GM19463 (cell line): ENCODE data around the gene CDON.
"Not testable (repeated sequence)": the region's sequence is repeated elsewhere in the genome, so short reads cannot be mapped to it uniquely, and the experiment has no call there.

Experiments used
- ATAC-seq: cut with Tn5 transposase; IDR thresholded peaks from one replicate; pipeline ENCODE4 v1.9.1; 2021; ENCODE audit warnings: mild to moderate bottlenecking, moderate library complexity; ENCODE audit not compliant: unreplicated experiment

CDON gene

DNA sequence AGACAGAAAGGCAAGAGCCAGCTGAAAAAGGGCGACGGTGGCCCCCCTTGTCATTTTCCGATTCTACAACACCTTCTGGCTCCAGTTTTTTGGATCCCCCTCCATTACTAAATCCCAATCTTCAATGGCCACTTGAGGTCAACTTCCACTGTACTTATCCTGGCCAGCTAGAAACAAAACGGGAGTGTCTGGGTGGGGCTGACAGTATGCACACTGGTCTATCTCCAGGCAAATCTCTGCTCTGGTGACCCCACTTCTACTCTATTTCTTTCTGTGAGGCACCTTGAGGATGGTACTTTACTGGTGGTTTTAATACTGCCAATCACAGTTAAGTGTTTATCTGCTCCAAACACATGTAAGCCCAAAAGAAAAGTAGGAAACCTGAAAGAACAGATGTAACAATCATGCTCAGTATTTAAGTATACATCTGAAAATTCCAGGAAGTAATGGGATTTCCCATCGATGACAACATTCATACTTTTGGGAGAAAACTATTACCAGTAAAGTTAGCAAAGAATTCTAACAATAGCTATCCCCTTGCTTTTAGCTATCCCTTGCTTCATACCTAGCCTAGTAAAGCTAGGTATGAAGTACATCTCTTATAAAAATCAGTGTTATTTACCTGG lies 16.0 kb downstream of the CDON start:
- ATAC-seq, result no peak

DNA sequence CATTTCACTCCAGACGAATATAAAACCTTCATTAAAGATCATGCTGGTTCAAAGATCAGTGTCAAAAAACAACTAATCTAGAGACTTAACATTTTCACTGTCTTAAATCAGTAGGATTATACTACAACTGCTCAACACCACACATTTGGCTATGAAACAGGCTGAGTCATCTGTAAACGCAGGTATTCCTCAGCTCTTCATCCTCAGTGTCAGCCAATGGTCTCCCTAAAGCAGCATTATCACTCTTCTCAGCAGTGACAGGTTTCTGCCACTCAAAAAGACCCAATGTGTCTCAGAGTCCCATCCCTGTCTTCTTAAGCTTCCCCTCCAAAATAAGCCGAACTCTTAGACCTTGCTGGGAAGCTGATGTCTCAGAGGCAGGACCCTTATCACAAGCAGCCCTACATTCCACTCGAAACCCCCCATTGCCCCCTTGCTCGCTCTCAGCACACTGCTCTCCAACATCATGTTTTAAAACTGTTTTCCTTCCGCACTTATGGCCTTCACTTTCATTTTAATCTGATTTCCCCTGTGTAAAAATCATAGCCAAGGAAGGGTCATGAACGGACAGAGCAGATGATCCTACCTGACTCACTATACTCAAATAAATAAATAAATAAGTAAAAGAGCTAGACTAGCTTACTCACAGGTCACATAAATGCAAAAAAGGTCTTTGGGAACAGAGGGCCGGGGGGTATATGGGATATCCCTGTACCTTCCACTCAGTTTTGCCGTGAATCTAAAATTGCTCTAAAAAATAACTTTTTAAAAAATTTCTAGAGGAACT lies 23.0 kb downstream of the CDON start:
- no peak for ATAC-seq

DNA sequence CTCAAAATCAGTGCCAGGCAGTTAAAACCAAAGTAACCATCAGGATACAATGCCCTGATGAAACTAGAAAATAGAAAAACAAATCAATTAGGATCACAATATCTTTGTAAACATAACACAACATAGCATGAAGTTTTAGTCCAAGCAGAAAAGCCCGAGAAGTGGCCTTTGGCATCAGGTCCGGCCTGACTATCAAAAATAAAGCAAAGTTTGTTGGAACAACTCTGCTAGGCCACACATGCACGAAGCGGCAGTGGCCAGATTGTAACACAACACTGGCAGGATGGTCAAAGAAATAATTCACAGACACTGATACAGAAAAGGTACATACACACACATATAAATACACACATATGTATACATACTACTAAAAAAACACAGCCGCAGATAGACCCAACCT lies 26.9 kb downstream of the CDON start:
- no peak for ATAC-seq

DNA sequence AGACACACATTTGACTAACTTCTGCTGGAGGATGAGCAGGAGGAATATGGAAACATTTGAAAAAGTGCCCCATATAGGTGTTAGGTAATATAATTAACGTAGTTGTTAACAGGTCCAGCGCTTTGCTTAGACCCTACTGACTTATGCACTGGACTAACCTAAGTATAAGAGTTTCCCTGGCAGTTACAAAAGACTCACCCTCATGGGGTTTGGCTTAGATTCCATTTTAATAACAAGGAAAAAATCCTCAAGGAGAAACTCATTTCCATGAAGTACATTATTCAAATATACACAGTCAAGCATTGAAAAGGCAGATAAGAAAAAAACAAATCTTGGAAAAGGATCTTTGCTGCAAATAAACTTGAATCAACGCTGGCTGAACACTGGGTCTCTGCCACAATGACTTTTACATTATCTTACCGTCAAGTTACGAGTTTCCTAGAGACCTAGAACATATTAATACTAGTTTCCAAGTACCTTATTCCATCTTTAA lies 27.7 kb downstream of the CDON start:
- ATAC-seq, result no peak

DNA sequence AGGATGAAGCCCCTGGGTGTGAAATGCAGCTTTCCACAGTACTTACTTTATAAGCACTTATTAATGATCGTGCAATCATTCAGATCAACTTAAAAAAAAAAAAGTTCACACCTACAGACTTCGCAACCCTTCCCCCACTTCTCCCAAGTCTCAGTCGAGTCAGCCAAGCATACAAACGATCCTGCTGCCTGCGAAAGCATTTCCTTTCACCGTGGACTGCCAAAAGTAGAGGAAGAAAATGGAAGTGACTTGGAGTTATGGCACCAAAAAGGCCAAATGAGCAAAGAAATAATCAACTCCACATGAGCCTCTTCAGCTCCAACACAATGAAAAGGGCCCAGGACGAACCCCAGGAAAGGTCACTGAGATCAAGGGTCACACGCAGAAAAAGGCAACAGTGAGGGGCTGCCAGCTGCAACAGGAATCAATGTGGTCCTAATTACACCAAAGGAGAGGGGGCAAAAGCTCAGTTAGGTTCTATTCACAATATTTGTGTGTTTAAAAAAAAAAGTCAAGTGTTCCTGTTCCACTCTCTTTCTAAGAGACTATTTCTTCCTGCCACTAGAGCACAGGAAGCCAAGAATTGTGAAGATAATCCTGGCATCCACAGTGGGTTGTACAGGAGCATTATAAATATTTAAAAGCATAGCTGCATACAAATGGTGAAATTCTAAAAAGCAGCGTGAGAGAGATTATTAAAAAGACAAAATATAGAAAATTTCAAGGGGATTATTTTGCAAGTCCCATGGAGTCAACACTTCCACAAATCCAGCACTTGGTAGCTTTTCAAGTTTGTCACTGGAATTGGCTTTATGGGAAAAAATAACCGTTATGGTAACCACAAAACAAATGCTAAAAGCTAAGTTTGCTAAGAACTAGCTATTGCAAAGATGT lies 28.4 kb downstream of the CDON start:
- no peak for ATAC-seq

DNA sequence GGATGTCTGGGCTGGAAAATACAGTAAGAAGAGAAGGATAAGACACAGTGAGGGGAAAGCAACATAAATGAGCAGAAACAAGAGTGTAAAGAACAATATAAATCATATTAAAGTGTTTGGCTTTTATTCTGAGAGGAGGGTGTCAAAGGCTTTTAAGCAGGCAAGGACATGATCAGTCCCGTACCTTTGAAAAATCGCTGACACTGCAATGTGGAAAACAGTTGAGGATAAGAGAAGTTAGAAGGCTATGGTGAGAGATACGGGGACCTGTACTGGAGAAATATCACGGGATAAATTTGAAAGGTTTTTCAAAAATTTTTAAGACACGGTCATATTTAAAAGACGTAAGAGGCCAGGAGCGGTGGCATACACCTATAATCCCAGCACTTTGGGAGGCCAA lies 30.3 kb downstream of the CDON start:
- ATAC-seq, result no peak

DNA sequence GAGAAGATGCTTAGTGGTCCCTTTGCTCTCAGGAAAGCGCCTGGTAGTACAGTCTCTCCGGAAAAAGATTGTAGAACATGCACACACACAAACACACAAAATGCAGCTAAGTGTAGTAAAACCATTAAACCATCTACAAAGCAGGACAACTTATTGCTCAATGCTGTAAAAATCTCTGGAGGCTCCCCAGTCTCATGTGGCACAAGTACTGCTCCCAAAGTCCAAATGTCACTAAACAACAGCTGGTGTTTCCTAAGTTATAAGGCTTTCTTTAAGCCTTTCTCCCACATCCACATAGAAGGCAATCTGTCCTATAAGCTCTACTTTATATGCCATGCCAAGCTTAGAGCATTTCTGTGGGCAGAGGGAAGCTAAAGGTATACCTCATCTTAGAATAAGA lies 32.9 kb downstream of the CDON start:
- no peak for ATAC-seq

DNA sequence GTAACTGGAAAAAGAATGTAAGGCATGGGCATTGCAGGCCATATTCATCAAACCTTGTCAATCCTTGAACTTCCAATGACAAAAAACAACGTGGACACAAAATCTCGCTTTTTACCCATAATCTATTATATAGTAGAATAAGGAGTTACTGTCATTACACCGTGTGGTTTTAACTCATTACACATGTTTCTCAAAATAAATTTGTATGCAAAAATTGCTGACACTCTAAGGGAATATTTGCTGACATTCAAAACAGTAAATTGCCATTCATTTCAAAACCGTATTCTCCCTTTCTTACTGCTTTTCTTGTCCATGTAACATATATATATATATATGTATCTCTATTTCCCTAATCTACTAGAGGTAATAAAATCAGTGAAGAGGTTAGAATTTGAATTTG lies 33.4 kb downstream of the CDON start:
- no peak for ATAC-seq

DNA sequence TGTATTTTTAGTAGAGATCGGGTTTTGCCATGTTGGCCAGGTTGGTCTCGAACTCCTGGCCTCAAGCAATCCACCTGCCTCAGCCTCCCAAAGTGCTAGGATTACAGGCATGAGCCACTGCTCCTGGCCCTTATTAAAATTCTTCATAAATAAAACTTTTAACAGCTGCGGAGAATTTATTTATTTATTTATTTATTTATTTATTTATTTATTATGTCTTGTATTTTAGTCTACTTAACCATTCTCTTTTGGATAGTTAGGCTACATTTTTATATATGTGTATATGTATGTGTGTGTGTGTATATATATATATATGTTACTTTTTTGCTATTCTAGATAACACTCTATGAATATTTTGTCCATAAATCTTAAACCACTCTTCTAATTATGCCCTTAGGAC lies 34.1 kb downstream of the CDON start:
- ATAC-seq, result not testable (repeated sequence)

DNA sequence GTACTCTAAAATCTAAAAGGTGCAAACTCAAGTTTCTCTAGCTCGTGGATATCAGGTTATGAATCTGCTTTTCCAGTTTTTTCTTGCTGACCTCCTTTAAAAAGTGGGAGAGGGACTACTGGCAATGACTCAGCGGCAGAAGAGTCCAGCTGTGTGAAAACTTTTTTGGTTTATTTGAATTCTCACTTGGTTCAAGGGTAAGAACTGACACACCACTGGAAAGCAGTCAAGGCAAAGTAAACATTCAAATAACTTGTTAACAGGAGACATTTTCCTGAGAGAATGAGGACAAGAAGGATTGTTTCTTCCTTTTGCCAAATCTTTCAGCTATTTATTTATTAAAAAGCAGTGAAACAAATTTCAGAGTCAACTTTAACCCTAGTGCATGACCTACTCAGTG lies 36.1 kb downstream of the CDON start:
- no peak for ATAC-seq

DNA sequence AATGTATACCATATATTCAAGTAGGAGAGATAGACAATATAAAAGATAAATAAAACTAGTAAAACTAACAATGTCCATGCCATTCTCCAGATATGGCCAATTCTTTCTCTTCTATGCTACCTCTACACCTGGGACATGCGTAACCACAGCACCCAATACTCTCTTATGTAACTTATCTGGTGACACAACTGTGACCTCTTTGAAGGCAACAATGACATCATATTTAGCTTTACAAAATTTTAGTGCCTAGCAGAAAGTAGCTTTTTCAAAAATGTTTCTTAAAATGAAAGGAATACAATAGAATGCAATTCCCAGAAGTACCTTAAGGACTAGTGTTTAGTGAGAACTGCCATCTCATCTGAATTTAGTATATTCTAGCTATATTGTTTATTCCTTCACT lies 36.8 kb downstream of the CDON start:
- ATAC-seq, result no peak

DNA sequence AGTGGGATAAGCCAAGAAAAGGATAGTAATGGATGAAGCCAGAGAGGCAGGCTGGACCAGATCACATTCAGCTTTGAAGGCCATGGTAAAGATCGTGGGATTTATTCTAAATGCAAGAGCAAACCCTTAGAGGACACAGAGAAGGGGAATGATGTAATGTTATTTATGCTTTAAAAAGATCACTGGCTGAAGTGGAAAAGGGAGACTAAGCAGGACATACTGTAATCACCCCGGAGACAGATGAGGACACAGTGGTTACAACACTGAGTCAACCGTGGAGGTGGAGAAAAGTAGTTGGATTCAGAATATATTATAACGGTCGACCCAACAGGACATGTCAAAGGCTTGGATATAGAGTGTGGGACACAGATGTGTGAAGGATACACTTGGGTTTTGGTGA lies 38.5 kb downstream of the CDON start:
- no peak for ATAC-seq

DNA sequence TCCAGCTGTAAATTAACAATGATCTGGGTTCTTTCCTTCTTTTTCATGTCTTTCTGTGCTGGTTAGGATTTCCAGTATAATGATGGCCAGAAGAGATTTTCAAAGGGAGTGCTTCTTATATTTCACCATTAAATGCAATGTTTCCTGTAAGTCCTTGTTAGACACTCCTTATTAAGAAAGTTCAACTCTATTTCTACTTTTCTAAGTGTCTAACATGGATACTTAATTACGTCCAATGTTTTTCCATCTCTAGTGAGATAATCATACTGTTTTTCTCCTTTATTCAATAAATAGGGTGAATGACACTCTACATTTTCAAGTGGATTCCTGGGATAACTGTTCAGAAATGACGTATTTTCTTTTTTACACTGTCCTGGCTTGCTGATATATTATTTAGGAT lies 49.8 kb downstream of the CDON start:
- ATAC-seq, result no peak

DNA sequence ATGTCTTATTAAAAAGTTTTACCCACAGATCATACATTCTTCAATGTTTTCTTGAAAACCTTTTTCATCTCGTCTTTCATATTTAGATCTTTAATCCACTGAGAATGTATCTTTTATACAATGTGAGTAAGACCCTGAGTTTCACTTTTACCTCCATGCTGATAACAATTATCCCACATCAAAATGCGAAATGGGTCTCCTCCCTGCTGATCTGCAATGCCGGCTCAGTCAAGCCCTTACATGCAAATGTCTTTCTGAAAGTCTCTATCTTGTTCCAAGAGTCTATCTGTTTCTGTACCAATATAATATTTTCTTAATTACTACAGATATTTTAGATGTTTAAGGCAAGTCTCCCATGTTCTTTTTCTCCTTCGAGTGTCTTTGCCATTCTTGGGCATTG lies 50.9 kb downstream of the CDON start:
- no peak for ATAC-seq

DNA sequence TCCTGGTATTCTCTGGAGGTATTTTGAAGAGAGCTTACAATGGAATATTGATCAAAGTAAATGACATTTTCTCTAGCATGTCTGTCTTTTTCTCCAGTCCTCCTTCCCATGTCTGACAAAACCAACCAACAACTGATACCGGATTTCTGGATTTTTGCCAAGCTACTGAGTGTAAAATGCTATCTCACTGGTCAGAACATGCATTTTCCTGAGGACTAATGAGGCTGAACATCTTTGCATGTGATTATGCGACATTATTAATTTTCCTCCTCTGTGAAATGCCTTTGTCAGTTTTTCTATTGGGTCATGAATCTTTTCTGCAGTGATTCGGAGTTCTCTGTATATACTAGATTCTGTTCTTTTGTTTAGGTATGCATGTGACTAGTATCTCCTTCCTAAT lies 51.4 kb downstream of the CDON start:
- no peak for ATAC-seq

DNA sequence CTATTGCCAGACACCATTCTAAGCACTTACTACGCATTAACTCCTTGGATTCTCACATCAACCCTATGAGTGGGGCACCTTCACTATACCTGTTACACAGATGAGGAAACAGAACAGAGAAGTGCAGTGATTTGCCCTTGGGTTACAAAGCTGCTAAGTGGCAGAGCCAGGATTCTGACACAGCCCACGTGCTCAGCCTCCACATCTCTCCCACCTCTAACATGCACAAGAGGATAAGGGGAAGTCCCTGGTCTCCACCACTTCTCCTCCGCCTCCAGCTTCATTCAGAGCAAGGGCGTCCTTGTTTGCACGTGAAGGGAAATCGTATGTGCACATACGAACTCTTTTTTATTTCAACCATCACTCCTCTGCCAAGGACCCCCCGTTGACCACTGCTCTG lies 53.7 kb downstream of the CDON start:
- ATAC-seq, result no peak

DNA sequence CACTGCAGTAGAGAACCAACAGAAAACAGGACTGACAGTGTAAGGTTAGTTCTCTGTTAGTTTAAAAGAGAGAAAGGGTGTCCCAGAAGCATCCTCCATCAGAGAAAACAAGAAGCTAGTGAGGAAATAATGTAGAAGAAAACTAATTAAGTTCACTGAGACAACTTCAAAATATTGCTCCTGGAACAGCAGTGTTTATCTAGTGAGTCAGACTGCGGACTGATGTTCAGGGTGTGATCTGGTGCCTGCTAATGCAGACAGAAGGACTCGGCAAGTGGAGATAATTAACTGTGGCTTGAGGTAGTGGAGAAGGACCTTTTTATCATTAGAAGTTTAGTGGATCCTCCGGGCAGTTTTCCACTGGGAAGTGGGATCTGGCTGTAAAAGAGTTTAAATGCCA lies 55.4 kb downstream of the CDON start:
- ATAC-seq, result no peak

DNA sequence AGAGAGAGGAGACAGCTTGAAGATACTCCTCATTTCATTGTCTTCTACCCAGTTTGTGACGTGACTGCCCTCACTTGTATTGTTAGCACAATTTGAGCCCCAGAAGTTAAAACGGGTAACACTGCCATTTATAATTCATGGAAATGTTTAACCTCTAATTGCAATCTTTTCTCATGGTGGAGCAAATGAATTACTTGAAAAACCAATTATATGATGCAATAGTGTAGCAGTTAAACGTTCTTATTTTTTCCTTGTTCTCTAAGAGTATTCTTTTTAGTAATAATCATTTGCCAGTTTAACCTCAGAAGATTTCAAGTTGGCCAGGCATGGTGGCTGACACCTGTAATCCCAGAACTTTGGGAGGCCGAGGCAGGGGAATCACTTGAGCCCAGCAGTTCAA lies 56.6 kb downstream of the CDON start:
- no peak for ATAC-seq

DNA sequence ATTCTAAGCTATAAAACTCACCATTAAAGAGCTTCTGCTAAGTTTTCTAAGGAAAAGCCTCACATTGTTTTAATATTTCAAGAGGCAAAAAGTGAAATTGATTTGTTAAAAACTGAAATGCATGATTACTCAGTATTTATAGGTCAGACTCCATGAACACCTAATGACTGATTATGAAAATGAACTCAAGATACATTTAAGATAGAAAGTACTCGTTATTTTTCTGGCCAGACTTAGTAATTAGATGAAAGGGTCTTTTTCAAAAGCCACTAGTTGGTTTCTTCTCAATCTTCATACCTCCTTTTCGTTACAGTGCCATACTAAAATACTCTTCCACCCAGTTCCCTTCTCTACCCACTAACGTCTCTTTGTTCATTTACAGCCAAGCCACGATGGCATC lies 60.5 kb downstream of the CDON start:
- ATAC-seq, result no peak

DNA sequence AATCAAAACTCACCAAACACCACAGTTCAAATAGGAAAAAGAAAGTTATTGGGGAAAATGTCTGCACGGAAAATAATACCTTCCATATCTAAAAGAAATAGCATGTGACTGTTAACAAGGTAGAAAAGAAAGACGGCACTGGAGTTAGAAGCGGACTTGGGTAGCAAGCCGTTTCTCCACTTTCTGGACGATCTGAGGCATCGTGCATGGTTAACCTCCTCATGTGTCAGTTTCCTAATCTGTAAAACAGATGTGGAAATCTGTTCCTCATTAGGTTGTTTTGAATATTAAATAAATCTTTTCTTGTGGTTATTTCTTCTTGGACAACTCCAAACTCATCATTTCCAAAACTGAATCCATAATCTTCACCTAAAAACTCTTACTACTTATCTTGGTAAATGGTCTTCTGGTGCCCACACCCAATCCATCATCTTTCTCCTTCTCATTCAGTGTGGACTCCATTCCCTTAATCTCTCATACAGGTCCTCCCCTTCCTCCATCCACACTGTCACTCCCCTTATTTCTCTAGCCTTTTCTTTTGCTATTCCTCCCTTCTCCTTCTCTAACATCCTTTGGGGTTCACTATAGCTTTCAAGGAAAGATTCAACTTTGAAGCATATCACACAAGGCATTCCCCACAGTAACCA lies 63.3 kb downstream of the CDON start:
- no peak for ATAC-seq

DNA sequence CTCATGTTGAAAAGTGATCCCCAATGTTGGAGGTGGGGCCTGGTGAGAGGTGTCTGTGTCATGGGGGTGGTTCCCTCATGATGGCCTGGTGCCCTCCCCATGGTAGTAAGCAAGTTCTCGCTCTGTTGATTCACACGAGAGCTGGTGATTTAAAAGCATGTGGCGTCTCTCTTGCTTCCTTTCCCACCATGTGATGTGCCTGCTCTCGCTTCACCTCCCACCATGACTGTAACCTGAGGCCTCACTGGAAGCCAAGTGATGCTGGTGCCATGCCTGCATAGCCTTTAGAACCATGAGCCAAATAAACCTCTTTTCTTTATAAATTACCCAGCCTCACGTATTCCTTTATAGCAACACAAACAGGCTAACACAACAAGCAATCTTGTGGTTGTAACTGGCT lies 64.4 kb downstream of the CDON start:
- ATAC-seq, result no peak
